NCI-H2171 treated with DMSO at 0.1 percent for 48 hours (cell line): ENCODE measurements around the gene PDCD1.
"Not testable (repeated sequence)": the region's sequence is repeated elsewhere in the genome, so short reads cannot be mapped to it uniquely, and the experiment has no call there.

Source experiments
- DNase-seq: peaks from one replicate; lab custom pipeline; 2025; lab: John Stamatoyannopoulos, UW

Gene PDCD1

GRCh38 chr2:241800198-241800903, 58.3 kb downstream of the PDCD1 start:
- not testable (repeated sequence) for DNase-seq
